SIG-M5 treated with dmso at 0.1 percent for 504 hours (cell line): ENCODE results near the gene BCL2L1.

ENCODE experiments used
- DNase-seq: peaks from one replicate; lab custom pipeline; 2025; ENCODE audit not compliant: unreplicated experiment; lab: John Stamatoyannopoulos, UW

BCL2L1 gene

DNA sequence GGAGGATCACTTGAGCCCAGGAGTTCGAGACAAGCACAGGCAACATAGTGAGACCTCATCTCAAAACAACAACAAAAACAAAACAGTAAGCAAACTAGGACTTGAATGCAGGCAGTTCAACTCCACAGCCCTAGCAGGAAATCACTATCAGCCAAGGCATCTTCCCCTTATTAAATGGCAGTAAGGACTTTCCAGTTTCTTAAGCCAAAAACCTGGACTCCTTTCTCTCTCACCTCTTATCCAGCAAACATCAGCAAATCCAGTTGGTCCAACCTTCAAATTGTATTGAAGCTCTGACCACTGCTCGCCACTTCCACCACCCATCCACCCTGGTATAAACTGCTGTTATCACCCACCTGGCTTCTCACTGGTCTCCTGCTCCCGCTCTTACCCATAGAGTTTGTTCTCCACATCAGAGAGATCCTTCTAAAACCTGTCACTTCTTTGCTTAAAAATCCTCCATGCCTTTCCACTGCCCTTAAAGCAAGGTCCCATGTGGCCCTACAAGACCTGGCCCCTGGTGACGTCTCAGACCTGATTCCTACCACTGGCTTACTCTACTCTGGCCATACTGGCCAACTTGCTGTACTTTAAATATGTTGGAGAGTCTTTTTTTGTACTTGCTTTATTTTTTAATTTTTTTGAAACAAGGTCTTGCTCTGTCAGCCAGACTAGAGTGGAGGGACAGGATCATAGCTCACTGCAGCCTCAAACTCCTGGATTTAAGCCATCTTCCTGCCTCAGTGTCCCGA, 27.6 kb downstream of the BCL2L1 start:
- no peak for DNase-seq

DNA sequence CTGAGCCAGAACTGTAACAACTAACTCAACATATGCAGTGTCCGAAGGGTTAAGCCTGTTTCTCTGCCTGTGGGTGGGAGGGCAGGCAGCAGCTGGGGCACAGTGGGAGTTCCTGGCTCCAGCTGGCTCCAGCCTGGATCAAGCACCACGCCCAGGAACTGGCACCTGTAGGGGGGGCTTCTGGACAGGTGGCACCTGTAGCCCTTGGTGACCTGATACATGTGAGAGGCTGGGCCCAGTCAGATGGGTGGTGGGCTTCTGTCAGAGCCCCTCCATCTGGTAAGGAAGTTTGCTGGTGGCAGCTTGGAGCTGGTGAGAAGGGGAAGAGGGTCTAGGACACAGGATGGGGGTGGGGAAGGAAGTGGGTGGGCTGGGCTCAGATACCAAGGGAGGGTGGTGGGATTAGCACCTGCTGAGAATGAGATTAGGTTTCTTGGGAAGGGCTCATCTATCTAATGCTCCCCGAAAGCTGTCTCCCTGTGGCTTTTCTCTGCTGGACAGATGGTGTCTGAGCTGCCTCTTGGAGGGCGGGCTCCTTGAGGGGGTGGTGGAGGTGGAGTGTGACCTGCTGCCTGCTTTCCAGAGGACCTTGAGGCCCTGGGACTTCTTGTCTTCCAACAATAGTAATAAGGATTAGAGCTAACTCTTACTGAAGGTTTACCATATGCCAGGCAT, 28.5 kb downstream of the BCL2L1 start:
- no peak for DNase-seq

DNA sequence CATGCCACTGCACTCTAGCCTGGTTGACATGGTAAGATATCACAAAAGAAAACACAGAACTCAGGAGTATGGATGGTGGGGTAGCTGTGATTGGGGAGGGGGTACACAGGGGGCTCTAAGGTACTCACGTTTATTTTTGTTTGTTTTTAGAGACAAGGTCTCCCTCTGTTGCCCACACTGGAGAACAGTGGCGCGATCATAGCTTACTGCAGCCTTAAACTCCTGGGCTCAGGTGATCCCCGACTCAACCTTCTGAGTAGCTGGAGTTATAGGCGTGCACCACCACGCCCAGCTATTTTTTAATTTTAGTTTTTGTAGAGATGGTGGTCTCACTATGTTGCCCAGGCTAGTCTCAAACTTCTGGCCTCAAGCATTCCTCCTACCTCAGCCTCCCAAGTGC, 29.3 kb downstream of the BCL2L1 start:
- no peak for DNase-seq

DNA sequence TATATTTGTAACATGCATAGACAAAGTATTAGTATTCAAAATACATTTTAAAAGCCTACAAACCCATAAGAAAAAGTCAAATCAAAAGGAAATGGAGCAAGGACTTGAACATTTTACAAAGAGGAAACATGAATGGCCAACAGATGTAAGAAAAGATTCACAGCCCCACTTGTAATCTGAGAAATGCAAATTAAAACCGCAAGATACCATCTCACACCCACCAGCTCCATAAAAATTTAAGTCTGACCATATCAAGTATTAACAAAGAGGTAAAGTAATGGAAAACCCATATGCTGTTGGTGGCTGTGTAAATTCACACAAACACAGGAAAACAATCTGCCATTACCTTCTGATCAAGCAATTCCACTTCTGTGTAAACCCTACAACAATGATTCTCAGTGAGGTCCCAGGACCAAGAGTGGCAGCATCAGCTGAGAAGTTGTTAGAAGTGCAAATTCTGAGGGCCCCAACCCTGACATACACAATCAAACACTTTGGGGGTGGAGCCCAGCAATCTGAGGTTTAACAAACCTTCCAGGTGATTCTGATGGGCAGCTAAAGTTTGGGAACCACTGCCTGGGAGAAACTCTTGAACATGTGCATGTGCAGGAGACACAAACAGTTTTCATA, 30.9 kb downstream of the BCL2L1 start:
- DNase-seq = no peak

DNA sequence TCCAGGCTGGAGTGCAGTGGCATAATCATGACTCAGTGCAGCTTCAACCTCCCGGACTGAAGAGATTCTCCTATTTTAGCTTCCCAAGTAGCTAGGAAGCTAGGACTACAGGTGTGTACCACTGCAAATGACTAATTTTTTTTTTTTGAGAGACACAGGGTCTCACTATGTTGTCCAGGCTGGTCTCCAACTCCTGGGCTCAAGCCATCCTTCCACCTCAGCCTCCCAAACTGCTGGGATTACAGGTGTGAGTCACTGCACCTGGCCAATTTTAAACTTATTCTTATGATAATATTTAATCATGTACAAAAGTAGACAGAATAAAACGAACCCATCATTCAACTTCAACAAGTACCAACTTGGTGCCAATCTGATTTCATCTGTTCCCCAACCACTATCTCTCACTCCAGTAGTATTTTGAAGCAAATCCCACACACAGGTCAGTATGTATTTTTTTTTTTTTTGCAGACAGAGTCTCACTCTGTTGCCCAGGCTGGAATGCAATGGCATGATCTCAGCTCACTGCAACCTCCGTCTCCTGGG, 32.5 kb downstream of the BCL2L1 start:
- no peak for DNase-seq

DNA sequence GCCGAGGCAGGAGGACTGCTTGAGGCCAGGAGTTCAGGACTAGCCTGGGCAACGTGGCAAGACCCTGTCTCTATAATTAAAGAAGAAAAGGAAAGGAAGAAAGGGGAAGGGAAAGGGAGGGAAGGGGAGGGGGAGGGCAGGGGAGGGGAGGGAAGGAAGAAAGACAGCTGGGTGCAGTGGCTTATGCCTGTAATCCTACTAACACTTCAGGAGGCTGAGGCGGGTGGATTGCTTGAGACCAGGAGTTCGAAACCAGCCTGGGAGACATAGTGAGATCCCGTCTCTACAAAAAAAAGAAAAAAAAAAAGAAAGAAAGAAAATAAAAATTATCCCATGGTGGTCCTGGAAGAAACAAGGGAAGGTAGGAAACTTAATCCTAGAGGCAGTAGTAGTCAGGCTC, 33.5 kb downstream of the BCL2L1 start:
- no peak for DNase-seq

DNA sequence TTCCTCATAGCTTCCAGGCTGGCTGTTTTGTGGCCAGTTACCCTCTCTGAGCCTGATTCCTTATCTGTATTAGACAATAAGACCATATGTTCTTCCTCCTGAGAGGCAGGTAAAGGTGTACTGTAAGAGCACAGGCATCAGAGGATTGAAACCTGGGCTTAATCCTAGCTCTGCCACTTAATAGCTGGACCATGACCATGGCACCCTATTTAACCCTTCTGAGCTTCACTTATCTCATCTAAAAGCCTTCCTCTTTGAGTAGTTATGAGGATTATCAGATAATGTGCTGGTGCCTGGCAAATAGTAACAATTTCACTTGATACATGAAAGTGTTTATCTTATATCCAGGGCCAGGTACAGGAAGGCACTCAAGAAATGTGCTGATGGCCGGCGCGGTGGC, 34.9 kb downstream of the BCL2L1 start:
- no peak for DNase-seq

DNA sequence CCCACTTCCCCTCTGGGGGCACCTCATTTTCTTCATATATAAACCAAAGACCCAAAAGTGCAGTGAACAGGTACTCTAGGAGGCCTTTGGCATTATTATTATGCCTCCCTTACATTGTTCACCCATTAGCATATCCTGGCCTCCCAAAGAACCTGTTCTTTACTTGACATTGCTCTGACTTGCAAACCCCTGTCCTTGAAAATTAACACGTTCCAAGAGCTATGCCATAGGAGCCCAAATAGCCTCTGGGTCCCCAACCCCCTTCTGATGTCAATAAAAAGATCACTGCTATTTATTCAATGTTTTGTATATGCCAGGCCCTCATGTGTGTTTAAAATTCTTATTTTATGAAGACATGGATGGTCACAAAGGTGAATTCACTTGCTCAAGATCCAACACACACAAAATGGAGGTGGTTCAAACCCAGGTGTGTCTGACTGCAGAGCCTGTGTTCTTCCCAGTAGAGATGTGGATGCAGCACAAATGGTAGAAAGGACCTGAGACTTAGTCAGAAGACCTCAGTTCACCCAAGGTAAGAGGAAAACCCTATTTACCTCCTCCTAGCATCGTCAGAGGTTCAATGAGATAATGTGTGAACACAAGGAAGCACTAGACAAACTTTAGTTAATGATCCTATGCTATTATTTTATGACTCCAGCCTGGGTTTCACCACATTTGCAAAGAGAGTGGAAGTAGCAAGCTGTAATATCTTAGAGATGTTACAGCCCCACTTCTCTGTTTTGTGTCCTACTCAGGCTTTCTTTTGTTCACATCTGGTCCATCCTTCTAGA, 36.6 kb downstream of the BCL2L1 start:
- DNase-seq = no peak

DNA sequence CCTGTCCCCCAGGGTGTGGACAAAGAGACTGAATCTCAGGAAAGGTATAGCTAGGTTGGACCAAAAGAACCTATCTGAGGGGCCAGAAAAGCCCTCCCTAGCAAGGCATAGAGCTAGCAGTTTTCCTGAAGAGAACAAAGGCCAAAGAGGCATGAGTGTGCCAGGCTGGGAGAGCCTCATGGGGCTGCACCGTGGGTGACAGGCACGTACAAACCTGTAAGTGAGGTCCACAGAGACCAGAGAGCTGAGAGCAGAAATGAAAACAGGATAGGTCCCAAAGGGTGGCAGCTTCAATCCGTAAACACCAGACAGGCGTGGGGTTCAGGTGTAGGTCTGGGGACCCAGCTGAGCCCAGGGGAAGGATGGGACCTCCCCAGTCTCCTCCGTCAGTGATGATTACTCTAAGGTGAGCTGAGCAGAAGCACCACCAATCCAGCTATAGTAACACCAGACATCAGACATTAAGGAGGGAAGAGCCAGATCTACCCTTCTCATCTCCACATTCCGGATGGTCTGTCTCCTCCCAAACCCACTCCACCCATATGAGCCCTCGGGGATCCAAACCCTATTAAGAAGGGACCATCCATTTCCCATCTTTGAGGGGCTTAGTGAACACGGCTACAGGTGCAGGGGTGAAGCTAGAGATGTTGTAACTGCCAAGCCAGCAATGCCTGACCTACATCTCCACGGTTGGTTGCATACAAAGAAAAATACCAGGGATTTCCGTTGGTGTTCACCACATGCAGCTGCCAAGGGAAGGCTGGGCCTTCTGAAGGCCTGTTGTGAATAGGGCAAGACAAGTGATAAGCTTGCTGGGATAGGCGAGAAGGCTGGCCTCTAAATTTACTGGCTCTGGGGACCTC, 38.3 kb downstream of the BCL2L1 start:
- no peak for DNase-seq

DNA sequence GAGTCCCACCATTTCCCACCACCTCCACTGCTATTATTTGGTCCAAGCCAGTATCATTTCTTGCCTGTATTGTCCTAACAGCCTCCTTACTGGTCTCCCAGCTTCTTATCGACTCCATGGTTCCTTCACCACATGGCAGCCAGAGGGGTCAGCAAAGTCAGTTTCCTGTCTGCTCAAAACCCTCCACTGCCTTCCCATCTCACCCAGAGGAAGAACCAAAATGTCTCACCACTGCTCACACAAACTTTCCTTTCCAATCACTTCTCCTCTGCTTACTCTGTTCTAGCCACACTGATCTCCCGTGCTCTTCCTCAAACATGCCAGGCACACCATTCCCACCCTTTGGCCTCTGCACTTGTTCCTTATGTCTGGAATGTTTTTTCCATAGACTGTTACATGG, 39.7 kb downstream of the BCL2L1 start:
- DNase-seq = no peak

DNA sequence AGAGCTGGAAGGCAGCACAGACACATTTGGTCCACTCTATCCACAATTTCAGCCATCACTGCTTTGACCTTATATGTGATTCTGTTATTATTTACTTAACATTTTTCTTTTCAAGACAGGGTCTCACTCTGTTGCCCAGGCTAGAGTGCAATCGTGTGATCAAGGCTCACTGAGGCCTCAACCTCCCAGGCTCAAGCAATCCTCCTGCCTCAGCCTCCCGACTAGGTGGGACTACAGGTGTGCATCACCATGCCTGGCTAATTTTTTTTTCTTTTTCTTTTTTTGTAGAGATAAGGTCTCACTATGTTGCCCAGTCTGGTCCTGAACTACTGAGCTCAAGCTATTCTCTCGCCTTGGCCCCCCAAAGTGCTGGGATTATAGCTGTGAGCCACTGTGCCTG, 40.3 kb downstream of the BCL2L1 start:
- no peak for DNase-seq

DNA sequence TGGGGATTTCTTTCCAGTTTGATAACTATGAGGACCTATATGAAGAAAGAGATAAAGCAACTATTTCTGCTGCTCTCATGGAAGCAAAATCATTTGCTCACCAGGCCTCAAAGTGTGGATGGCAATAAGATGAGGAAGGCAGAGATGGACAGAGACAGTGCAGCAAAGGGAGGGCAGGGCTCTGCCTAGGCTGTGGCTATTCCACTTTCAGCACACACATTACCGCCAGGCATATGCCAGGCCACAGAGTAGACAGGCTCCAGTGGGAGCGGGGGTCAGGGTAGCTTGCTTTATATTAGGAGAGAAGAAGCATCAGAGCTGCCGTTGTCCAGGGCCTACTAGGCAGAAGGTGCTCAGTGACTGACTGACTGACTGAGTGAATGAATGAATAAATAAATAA, 40.9 kb downstream of the BCL2L1 start:
- no peak for DNase-seq

DNA sequence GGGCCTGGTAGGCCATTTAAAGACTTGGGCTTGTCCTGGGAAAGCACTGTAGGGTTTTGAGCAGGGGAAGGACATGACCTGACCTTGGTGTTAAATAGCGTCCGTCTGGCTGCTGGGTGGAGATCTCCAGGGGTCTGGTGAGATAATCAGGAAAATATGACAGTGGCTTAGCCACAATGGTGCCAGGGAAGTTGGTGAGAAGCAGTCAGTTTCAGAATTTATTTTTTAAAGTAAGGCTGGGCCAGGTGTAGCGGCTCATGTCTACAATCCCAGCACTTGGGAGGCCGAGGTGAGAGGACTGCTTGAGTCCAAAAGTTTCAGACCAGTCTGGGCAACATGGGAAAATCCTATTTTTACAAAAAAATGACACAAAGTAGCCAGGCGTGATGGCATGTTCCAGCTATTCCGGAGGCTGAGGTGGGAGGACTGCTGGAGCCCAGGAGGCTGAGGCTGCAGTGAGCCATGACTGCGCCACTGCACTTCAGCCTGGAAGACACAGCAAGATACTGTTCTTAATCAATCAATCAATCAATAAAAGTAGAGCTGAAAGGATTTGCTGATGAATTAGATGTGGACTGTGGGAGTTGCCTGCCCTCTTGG, 41.4 kb downstream of the BCL2L1 start:
- no peak for DNase-seq

DNA sequence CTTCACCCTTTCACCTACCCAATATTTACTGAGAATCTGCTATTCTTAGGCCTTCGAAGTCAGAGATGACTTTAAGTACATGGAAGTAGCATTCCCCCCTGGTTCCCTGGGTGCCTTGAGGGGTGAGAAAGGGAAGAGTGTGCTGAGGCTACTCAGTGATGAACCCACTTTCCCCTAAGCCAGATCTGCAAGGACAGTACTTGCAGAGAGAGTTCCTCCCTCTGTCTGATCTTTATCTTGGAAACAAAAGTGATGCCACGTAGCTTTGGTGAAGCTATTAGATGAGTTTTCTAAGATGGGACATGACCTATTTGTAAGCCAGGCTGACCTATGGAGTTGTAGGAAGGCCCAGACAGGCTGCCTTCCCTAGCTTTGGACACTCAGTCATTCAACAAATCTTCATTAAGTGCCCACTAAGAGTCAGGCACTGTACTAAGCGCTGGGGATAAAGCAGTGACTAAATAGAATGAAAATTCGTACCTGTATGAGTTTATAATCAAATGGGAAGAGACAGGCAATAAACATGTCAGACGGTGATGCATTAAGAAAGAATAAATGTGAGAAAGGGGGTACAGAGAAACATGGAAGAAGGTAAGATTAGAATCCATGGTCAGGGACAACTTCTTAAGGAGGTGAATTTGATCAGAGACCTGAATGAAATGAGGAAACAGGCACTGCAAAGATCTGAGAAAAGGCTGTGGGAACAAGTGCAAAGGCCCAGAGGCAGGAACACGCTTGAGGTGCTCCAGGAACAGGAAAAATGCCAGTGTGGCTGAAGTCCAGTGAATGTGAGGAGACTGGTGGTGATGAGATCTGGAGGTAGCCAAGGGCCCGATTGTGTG, 42.2 kb downstream of the BCL2L1 start:
- no peak for DNase-seq

DNA sequence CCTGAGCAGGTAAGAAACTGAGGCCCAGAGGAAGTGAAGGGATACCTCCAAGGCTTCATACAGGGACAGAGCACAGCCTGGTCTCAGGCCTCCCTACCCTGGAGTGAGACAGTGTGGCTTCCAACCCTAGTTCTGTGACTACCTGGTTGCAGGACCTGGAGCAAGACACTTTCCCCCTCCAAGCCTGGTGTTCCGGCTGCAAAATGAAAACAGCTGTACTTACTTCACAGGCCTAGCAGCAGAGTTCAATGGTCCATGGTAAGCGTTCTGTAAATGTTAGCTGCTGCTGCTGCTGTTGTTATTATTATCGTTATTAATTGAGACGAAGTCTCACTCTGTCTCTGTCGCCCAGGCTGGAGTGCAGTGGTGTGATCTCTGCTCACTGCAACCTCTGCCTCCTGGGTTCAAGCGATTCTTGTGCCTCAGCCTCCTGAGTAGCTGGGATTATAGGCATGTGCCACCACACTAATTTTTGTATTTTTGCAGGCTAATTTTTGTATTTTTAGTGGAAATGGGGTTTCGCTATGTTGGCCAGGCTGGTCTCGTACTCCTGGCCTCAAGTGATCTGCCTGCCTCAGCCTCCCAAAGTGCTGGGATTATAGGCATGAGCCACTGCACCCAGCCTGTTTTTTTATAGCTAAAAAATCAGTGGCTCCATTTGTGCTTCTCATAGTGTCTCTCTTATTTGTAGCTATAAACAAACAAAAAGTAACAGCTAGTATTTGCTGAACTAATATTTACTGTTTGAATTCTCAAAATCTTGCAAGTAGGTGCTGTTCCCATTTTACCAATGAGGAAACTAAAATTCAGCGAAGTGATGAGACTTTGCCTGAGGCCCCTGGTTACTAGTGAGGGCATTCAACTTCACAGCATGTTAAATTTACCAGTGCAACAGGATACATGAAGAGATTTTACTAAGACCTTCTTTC, 43.0 kb downstream of the BCL2L1 start:
- peak; percentile 46 for DNase-seq

DNA sequence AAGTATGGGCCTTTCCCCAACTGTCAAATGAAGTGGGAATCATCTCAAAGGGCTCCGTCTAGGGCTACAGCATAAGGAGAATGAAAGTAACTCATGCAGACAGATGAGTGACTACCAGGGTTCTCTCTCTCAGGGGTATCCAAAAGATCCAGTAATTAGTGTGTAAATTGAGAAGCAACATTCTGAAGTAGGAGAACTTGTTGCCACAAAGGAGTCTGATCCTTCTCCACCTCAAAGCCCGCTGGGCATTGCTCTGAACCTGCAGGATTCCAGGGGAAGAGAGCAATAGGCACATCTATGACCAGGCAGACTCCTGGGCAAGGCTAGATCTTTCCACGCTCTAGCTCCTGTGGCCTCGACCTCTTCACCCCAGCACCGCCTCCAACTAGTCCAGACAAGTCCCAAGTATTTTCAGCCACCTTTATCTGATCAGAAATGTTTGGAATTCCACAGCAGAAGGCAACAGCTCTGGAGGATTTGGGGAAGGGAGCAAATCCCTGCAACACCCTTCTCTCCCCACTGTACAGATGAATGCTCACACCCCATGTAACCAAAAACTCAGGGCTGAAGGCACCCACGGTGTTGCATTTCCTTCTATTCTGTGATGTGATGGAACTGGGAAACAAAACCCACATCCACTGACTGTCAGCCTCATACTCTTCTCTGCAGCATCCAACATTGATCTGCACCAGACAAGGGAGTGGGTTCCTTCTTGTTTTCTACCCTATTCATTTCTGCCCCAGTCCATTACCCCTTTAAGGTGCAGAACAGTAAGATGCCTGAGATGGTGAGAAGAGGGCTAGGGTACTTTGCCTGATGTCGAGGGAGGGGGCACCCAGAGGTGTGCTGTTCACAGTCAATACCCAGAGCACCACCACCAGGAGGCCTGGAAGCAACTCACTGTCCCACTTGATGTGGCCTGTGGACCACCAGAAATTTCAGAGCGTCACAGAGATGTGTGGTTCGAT, 44.0 kb downstream of the BCL2L1 start:
- peak; percentile 70 for DNase-seq
